Fibroblast of villous mesenchyme (primary cell): Measurements from ENCODE around the gene OCA2. TPM values are rescaled to one million over a fixed set of nuclear protein-coding genes. Genes with fewer than 3 reads are reported as not detected.

Experiments
- DNase-seq: peaks from one replicate; pipeline ENCODE4 v3.0.0-alpha.2; 2010; ENCODE audit warnings: low read depth
- H3K4me3 ChIP-seq: 2 replicates; pipeline ENCODE4 v1.5.1; 2011; ENCODE audit warnings: low read depth, mild to moderate bottlenecking, low read length
- total RNA-seq: library from RNA; depleted of rRNA; stranded (reverse); fragments of >200 nt; gene quantifications from 2 replicates; pipeline ENCODE4 v1.2.3, GENCODE V29; 2012
- TF ChIP-seq, protein P1 (sequence below): IDR thresholded peaks from 2 replicates; pipeline ENCODE4 v1.5.1; 2012; ENCODE audit warnings: low read depth, mild to moderate bottlenecking, low read length; ENCODE audit not compliant: insufficient read depth

The OCA2 gene
- total RNA-seq, 1 donor, result not detected

- no peak overlapping the region for H3K4me3 ChIP-seq
- DNase-seq, result no peak
- TF ChIP-seq, protein P1, sequence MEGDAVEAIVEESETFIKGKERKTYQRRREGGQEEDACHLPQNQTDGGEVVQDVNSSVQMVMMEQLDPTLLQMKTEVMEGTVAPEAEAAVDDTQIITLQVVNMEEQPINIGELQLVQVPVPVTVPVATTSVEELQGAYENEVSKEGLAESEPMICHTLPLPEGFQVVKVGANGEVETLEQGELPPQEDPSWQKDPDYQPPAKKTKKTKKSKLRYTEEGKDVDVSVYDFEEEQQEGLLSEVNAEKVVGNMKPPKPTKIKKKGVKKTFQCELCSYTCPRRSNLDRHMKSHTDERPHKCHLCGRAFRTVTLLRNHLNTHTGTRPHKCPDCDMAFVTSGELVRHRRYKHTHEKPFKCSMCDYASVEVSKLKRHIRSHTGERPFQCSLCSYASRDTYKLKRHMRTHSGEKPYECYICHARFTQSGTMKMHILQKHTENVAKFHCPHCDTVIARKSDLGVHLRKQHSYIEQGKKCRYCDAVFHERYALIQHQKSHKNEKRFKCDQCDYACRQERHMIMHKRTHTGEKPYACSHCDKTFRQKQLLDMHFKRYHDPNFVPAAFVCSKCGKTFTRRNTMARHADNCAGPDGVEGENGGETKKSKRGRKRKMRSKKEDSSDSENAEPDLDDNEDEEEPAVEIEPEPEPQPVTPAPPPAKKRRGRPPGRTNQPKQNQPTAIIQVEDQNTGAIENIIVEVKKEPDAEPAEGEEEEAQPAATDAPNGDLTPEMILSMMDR, result no peak
Observed at GRCh38 chr15:27993544-27993943, 105.6 kb downstream of the OCA2 start.

- TF ChIP-seq, protein P1, result no peak
- H3K4me3 ChIP-seq, result no peak overlapping the region
- DNase-seq, result no peak
Observed at GRCh38 chr15:27990521-27991515, 108.3 kb downstream of the OCA2 start.

GRCh38 chr15:27989838-27990237 is 109.3 kb downstream of the OCA2 start:
- DNase-seq, result no peak
- TF ChIP-seq, protein P1, result no peak
- no peak overlapping the region for H3K4me3 ChIP-seq

DNA sequence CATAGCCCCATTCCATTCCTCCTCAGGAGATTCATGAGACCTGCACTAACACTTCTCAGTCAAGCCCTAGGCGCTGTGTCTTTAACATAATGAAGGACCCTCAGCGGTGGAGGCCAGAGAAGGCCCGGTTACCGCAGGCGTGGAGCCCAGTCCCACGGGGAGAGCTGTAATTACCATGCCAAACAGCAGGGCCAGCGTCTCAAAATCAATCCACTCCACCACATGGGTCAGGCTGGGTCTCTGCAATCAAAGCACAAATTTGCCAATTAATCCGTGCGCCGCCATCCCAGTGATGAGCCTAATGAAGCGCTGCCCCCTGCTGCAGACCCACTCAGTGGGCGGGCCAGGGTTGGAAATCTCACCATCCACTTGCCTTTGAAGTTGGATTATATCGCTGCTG is 109.7 kb downstream of the OCA2 start:
- TF ChIP-seq, protein P1, result no peak
- H3K4me3 ChIP-seq, result no peak overlapping the region
- DNase-seq, result no peak

- no peak for DNase-seq
- TF ChIP-seq, protein P1, result no peak
- no peak overlapping the region for H3K4me3 ChIP-seq
Observed at GRCh38 chr15:27985099-27985498, 114.0 kb downstream of the OCA2 start.

DNA sequence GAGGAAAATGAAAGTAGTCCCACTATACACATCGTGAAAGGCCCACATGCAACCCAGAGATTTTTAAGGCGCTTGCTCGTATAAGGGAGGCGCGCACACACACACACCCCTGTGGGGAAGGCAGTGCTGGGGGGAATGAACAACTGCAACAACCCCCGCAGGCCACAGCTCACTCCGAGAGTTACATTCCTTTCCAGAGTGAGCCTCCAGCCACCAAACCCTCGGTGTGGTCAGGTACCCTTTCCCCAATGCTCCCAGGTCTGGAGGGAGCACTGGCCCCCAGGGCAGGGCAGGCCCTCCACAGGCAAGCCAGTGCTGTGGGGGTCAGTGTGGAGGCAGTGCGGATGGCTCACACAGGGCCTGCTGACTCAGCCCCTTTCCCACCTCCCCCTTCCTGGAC is 115.6 kb downstream of the OCA2 start:
- TF ChIP-seq, protein P1, result no peak
- DNase-seq, result no peak
- H3K4me3 ChIP-seq, result no peak overlapping the region
